Naive B cell (primary cell): ENCODE measurements around the gene POLR2M. TPM values are rescaled to one million over a fixed set of nuclear protein-coding genes. Genes with fewer than 3 reads are reported as not detected.

Experiments used
- ATAC-seq, 2 donors: fragments of 150-1000 bp; cut with Tn5 transposase; 2 replicates each; pipeline ENCODE4 v1.10.0; 2021; ENCODE audit warnings: low read depth in 2 of 2, mild to moderate bottlenecking in 2 of 2, moderate library complexity in 2 of 2
- DNase-seq: peaks from one replicate; pipeline ENCODE4 v3.0.0; 2022
- H3K27ac Mint-ChIP-seq, 6 donors: one replicate each; pipeline ENCODE4 v1.8.0; 2020 to 2022; ENCODE audit warnings: mild to moderate bottlenecking in 6 of 6, mixed read lengths in 6 of 6, moderate library complexity in 5 of 6, inconsistent platforms in 2 of 6
- H3K27me3 Mint-ChIP-seq, 3 donors: one replicate each; pipeline ENCODE4 v1.8.0; 2021 to 2022; ENCODE audit warnings: mixed read lengths in 3 of 3, mild to moderate bottlenecking in 1 of 3
- H3K36me3 Mint-ChIP-seq, 2 donors: one replicate each; pipeline ENCODE4 v1.8.0; 2020 to 2022; ENCODE audit warnings: mixed read lengths in 2 of 2, inconsistent platforms in 1 of 2, mild to moderate bottlenecking in 1 of 2
- H3K4me1 Mint-ChIP-seq, 3 donors: one replicate each; pipeline ENCODE4 v1.8.0; 2020 to 2022; ENCODE audit warnings: mixed read lengths in 3 of 3, inconsistent platforms in 1 of 3, mild to moderate bottlenecking in 1 of 3, moderate library complexity in 1 of 3
- H3K4me3 Mint-ChIP-seq, 8 donors: one replicate each; pipeline ENCODE4 v1.8.0; 2020 to 2022; ENCODE audit warnings: mild to moderate bottlenecking in 8 of 8, mixed read lengths in 8 of 8, moderate library complexity in 8 of 8, inconsistent platforms in 2 of 8
- H3K9me3 Mint-ChIP-seq, 7 donors: one replicate each; pipeline ENCODE4 v1.8.0; 2020 to 2022; ENCODE audit warnings: mixed read lengths in 7 of 7, mild to moderate bottlenecking in 5 of 7, inconsistent platforms in 2 of 7, moderate library complexity in 1 of 7
- polyA plus RNA-seq, 6 donors: library from polyadenylated mRNA; unstranded; fragments of 300-500 nt; fragmentation: Illumina TruSeq; gene quantifications; one replicate each; pipeline ENCODE4 v1.2.3, GENCODE V29; 2021; ENCODE audit warnings: low read depth in 6 of 6

POLR2M gene
- polyA plus RNA-seq, 6 donors from 2014 or later: 62.5 to 75.8 (median 73.1) TPM

DNA sequence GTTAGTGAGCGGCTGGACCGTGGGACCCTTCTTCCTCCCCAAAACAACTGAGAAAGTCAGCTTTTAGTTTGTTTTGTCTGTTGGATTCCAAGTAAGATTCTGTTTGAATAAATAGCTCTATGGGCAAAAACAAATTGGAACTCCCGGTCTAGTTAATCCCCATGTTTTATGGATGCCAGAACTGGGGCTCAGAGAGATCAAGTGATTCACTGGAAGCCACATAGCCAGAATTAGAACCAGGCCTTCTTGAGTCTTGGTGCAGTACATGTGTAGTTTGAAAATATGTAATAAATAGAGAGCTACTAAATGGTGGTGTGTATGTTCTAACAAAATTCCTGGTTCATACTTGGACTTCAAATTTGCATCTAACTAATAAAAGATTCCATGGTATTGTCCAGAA, 29.3 kb upstream of the POLR2M start:
- Mint-ChIP-seq H3K4me3 (no peak overlapping the region), H3K27me3 (peaks cover 0 to 26% (median 13%) of the 10 kb centered on the region in 3 donors), H3K4me1 (peaks cover 0 to 6% (median 0%) of the 10 kb centered on the region in 3 donors), H3K27ac (no peak overlapping the region), H3K9me3 (peaks cover 0 to 1% (median 0%) of the 10 kb centered on the region in 7 donors), H3K36me3 (peaks cover 20 to 33% of the 10 kb centered on the region in 2 donors)
- ATAC-seq (no peak), DNase-seq (no peak)

- no peaks in the 10 kb centered on the region for H3K9me3 Mint-ChIP-seq
- H3K4me3 Mint-ChIP-seq: no peak overlapping the region
- H3K27ac Mint-ChIP-seq: peak overlapping the region in 1 of 6 donors; percentile 48
- peaks cover 11 to 25% of the 10 kb centered on the region in 2 donors for H3K36me3 Mint-ChIP-seq
- peaks cover 0 to 6% (median 0%) of the 10 kb centered on the region in 3 donors for H3K4me1 Mint-ChIP-seq
- H3K27me3 Mint-ChIP-seq: peaks cover 0 to 8% (median 0%) of the 10 kb centered on the region in 3 donors
- no peak for DNase-seq
- no peak for ATAC-seq
These were observed 26.5 kb upstream of the POLR2M start for GRCh38 chr15:57680021-57680420.

DNA sequence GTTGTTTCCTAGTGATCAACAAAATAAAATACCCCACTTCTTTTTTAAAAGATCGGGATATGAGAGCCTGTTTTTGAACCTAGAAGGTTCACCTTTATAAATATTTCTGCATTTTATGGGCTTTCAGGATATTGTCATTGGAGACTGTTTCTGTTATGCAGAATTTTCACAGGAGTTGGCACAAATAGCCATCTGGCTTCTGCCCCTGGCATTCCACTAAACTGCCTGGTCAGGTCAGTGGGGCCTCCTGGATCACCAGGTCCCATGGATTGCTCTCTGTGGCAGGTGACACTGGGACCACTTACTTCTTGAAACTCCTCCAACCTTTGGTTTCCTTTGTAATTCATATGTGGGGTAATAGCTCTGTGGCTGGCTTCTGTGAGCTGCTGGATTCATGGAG, 25.5 kb upstream of the POLR2M start:
- peaks cover 0 to 6% (median 0%) of the 10 kb centered on the region in 3 donors for H3K4me1 Mint-ChIP-seq
- H3K36me3 Mint-ChIP-seq: peaks cover 5 to 21% of the 10 kb centered on the region in 2 donors
- no peak overlapping the region for H3K4me3 Mint-ChIP-seq
- no peak for ATAC-seq
- H3K9me3 Mint-ChIP-seq: no peaks in the 10 kb centered on the region
- H3K27ac Mint-ChIP-seq: no peak overlapping the region
- H3K27me3 Mint-ChIP-seq: no peaks in the 10 kb centered on the region
- DNase-seq: no peak

GRCh38 chr15:57683481-57683880, 23.0 kb upstream of the POLR2M start:
- ATAC-seq (no peak), DNase-seq (no peak)
- Mint-ChIP-seq H3K9me3 (no peaks in the 10 kb centered on the region), H3K4me1 (peaks cover 0 to 6% (median 0%) of the 10 kb centered on the region in 3 donors), H3K27me3 (no peaks in the 10 kb centered on the region), H3K4me3 (no peak overlapping the region), H3K27ac (no peak overlapping the region), H3K36me3 (peaks cover 5 to 16% of the 10 kb centered on the region in 2 donors)

DNA sequence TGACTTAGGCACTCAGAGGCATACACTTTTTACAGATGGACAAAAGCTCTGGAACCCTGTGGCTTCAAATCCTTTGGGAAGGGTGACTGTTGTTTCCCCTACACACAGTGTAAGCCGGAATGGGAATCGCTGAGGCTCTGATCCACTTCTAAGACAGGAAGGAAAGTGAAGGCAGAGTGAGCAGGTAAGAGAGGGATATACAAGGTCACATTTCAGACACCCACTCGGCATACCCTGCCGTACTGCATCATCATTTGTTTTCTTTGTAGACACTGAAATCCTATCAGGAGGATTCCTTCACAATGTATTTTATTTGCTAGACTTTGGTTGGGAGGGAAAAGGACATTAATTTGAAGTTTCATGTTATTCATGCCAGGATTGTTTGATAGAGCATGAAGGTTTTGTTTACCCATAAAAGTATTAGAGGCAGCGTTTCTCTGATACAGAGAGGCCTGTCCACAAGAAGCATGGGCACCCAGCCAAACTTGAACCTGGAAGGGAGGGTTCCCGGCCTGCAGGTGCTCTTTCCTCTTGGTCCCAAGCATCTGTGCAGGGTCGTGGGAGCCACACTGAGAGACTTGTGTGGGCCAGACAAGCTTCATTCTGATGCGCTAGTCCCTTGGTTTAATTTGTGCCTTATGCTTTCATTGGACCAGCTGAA, 21.9 kb upstream of the POLR2M start:
- Mint-ChIP-seq H3K36me3 (peaks cover under 1 to 12% of the 10 kb centered on the region in 2 donors), H3K4me1 (peaks cover 0 to 1% (median 0%) of the 10 kb centered on the region in 3 donors), H3K27ac (peak overlapping the region in 1 of 6 donors; percentile 90), H3K9me3 (no peaks in the 10 kb centered on the region), H3K27me3 (no peaks in the 10 kb centered on the region), H3K4me3 (no peak overlapping the region)
- DNase-seq (no peak), ATAC-seq (no peak)

DNA sequence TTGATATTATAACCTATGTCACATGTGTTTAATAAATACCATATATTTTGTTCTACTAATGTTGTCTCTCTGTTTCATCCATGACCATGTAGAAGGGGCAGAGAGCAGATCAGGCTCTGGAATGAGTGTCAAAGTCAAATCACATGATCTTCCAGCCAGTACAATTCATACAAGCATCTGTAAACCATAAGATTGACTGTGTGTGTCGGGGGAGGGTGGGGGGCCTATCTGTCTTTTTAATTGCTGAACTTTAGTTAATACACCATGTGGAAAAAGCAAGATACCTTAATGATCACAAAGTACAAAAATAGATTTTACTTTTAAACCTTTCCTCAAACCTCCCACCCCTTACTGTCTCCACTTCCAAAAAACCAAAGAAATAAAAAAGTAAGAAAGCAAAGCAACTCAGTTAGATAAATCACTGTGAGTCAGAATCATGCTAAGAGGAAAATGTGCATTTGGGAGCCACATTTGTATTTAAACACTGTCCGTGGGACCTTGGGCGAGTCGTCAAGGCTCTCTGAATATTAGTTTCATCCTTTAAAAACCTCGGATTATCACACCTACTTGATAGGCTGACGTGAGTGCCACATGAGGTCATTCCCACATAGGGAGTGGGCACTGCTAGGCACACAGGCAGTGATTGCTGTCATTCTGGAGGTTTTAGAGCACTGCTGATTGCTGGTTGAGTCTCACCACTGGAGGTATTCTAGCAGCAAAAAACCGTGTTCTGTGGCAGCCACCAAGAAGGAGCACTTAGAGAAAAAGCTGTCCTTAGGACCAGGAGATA, 21.0 kb upstream of the POLR2M start:
- H3K4me3 Mint-ChIP-seq: no peak overlapping the region
- peaks cover 0 to 11% of the 10 kb centered on the region in 2 donors for H3K36me3 Mint-ChIP-seq
- ATAC-seq (no peak), DNase-seq (no peak)
- peak overlapping the region in 2 of 6 donors; percentile 27 to 69 for H3K27ac Mint-ChIP-seq
- no peaks in the 10 kb centered on the region for H3K9me3 Mint-ChIP-seq
- H3K4me1 Mint-ChIP-seq: no peaks in the 10 kb centered on the region
- H3K27me3 Mint-ChIP-seq: no peaks in the 10 kb centered on the region

DNA sequence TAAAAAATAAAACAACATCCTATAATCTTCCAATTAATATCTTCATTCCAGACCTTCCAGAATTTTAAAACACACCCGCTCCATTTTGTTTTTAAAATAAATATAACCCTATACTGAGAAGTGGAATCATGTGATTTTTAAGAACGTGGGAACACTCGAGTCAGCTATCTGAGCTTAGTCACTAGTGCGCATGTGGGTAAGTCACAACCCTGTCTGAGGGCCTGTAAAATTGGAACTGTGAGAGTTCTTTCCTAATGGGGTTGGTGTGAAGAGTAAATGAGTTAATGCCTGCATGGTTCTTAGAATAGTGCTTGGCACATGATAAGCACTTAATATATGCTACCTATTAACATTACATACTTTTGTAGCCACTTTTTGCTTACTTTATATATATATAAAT, 19.9 kb upstream of the POLR2M start:
- Mint-ChIP-seq H3K27me3 (no peaks in the 10 kb centered on the region), H3K27ac (peak overlapping the region in 1 of 6 donors; percentile 51), H3K4me3 (no peak overlapping the region), H3K36me3 (peaks cover 0 to 4% of the 10 kb centered on the region in 2 donors), H3K4me1 (no peaks in the 10 kb centered on the region), H3K9me3 (no peaks in the 10 kb centered on the region)
- ATAC-seq: no peak
- DNase-seq: no peak

- H3K4me1 Mint-ChIP-seq: no peaks in the 10 kb centered on the region
- ATAC-seq: no peak
- DNase-seq: no peak
- H3K36me3 Mint-ChIP-seq: no peaks in the 10 kb centered on the region
- H3K27me3 Mint-ChIP-seq: peaks cover 3 to 9% (median 3%) of the 10 kb centered on the region in 3 donors
- no peaks in the 10 kb centered on the region for H3K9me3 Mint-ChIP-seq
- H3K4me3 Mint-ChIP-seq: no peak overlapping the region
- H3K27ac Mint-ChIP-seq: no peak overlapping the region
These were observed 16.1 kb upstream of the POLR2M start for GRCh38 chr15:57690341-57690966.

DNA sequence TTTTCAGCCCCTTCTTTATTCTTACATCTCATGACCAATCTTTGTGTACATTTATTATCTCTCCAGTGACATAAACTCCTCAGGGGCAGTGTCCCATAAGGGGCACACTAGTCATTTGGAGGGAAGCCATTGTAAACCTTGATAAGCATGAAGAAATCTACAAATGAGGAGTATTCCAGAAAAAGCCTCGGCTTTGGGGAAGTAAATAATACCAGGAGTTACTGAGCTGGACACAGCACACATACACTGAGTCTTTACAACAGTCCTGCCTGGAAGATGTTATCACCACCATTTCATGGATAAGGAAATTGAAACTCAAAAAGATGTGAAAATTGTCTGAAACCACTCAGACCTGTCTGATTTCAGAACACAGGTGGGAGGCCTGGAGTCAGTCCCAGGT, 15.4 kb upstream of the POLR2M start:
- no peak overlapping the region for H3K4me3 Mint-ChIP-seq
- ATAC-seq: no peak
- peaks cover 5 to 9% (median 7%) of the 10 kb centered on the region in 3 donors for H3K27me3 Mint-ChIP-seq
- no peaks in the 10 kb centered on the region for H3K9me3 Mint-ChIP-seq
- DNase-seq: no peak
- H3K27ac Mint-ChIP-seq: no peak overlapping the region
- no peaks in the 10 kb centered on the region for H3K36me3 Mint-ChIP-seq
- H3K4me1 Mint-ChIP-seq: no peaks in the 10 kb centered on the region

- Mint-ChIP-seq H3K4me1 (no peaks in the 10 kb centered on the region), H3K36me3 (no peaks in the 10 kb centered on the region), H3K27ac (no peak overlapping the region), H3K9me3 (no peaks in the 10 kb centered on the region), H3K4me3 (no peak overlapping the region), H3K27me3 (peaks cover 17 to 23% (median 20%) of the 10 kb centered on the region in 3 donors)
- DNase-seq: no peak
- no peak for ATAC-seq
These were observed 13.8 kb upstream of the POLR2M start for GRCh38 chr15:57692709-57693108.

DNA sequence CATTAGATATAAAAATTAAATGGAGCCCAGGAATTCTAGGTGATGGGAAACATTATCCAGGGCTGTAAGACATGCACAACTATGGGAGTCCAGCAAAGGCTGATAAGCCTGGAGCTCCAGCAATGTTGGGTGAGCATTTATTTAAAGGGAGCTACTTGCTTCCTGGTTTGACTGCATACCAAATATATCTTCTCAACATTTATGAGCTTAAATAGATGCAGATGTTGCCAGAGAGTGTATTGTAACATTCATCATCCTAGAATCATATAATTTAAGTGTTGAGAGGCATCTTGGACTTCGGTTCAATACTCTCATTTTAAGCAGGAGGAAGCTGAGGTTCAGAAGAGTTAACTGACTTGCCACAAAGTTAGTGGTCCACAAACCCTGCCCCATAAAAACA, 12.2 kb upstream of the POLR2M start:
- H3K27me3 Mint-ChIP-seq: peaks cover 24 to 32% (median 28%) of the 10 kb centered on the region in 3 donors
- no peak overlapping the region for H3K27ac Mint-ChIP-seq
- DNase-seq (no peak), ATAC-seq (no peak)
- no peaks in the 10 kb centered on the region for H3K9me3 Mint-ChIP-seq
- no peak overlapping the region for H3K4me3 Mint-ChIP-seq
- no peaks in the 10 kb centered on the region for H3K36me3 Mint-ChIP-seq
- H3K4me1 Mint-ChIP-seq: no peaks in the 10 kb centered on the region

GRCh38 chr15:57696146-57696545, 10.4 kb upstream of the POLR2M start:
- Mint-ChIP-seq H3K4me1 (no peaks in the 10 kb centered on the region), H3K27me3 (peaks cover 28 to 49% (median 45%) of the 10 kb centered on the region in 3 donors), H3K27ac (no peak overlapping the region), H3K9me3 (no peaks in the 10 kb centered on the region), H3K4me3 (no peak overlapping the region), H3K36me3 (no peaks in the 10 kb centered on the region)
- no peak for DNase-seq
- ATAC-seq: no peak

GRCh38 chr15:57697588-57697987, 8.9 kb upstream of the POLR2M start:
- Mint-ChIP-seq H3K27me3 (peaks cover 34 to 60% (median 60%) of the 10 kb centered on the region in 3 donors), H3K27ac (peak overlapping the region in 1 of 6 donors; percentile 3), H3K36me3 (no peaks in the 10 kb centered on the region), H3K4me3 (no peak overlapping the region), H3K4me1 (no peaks in the 10 kb centered on the region), H3K9me3 (no peaks in the 10 kb centered on the region)
- no peak for ATAC-seq
- DNase-seq: no peak
